OCI-LY3 (cell line): ENCODE results near the gene PAWR.
"Not testable (repeated sequence)": the region's sequence is repeated elsewhere in the genome, so short reads cannot be mapped to it uniquely, and the experiment has no call there.

Experiments
- H2AFZ ChIP-seq: fragments of 200-600, 300-600 bp; shearing (Covaris generic); 2 replicates; pipeline ENCODE4 v1.6.0; 2014; ENCODE audit warnings: antibody characterized with exemption, low read depth, low read length
- H3K27ac ChIP-seq: fragments of 200-600, 300-600 bp; sonication (generic); 2 replicates; pipeline ENCODE4 v1.5.1; 2014; ENCODE audit warnings: mild to moderate bottlenecking, low read length, moderate library complexity, mixed read lengths
- H3K27me3 ChIP-seq: fragments of 200-600, 300-600 bp; sonication (generic); 2 replicates; pipeline ENCODE4 v1.6.1; 2014; ENCODE audit warnings: low read depth, low read length, mixed read lengths
- H3K36me3 ChIP-seq: fragments of 200-600, 300-600 bp; sonication (generic); replicated peaks from 2 replicates; pipeline ENCODE3; 2014; ENCODE audit warnings: low read depth, low read length, mixed read lengths
- H3K4me1 ChIP-seq: fragments of 300-600, 200-600 bp; sonication (generic); 2 replicates; pipeline ENCODE4 v1.6.1; 2014; ENCODE audit warnings: low read length, mixed read lengths
- H3K4me2 ChIP-seq: fragments of 200-600, 300-600 bp; sonication (generic); 2 replicates; pipeline ENCODE4 v1.6.1; 2014; ENCODE audit warnings: low read length, mixed read lengths
- H3K4me3 ChIP-seq: fragments of 300-600, 200-600 bp; sonication (generic); 2 replicates; pipeline ENCODE4 v1.5.1; 2014; ENCODE audit warnings: antibody characterized with exemption, mild to moderate bottlenecking, low read length, moderate library complexity
- H3K79me2 ChIP-seq: fragments of 300-600, 200-600 bp; shearing (Covaris generic); 2 replicates; pipeline ENCODE4 v1.6.1; 2014; ENCODE audit warnings: mild to moderate bottlenecking, low read length, mixed read lengths
- H3K9ac ChIP-seq: fragments of 300-600, 200-600 bp; shearing (Covaris generic); 2 replicates; pipeline ENCODE4 v1.6.0; 2014; ENCODE audit warnings: mild to moderate bottlenecking, low read length, moderate library complexity
- H3K9me3 ChIP-seq: fragments of 200-600, 300-600 bp; shearing (Covaris generic); 2 replicates; pipeline ENCODE4 v1.6.1; 2014; ENCODE audit warnings: low read length, mixed read lengths; ENCODE audit not compliant: insufficient read depth
- H4K20me1 ChIP-seq: fragments of 200-600, 300-600 bp; sonication (generic); 2 replicates; pipeline ENCODE4 v1.6.1; 2016; ENCODE audit warnings: low read length, mixed read lengths; ENCODE audit not compliant: insufficient read depth
- CTCF ChIP-seq: fragments of 200-600, 300-600 bp; sonication (generic); IDR thresholded peaks from 2 replicates; pipeline ENCODE4 v1.5.1; 2014; ENCODE audit warnings: antibody characterized with exemption, low read length, low read depth
- EZH2phosphoT487 ChIP-seq: fragments of 200-600 bp; shearing (Covaris generic); IDR thresholded peaks from 2 replicates; pipeline ENCODE4 v1.6.1; 2018; ENCODE audit warnings: antibody characterized with exemption, mixed run types, low read depth

PAWR gene

DNA sequence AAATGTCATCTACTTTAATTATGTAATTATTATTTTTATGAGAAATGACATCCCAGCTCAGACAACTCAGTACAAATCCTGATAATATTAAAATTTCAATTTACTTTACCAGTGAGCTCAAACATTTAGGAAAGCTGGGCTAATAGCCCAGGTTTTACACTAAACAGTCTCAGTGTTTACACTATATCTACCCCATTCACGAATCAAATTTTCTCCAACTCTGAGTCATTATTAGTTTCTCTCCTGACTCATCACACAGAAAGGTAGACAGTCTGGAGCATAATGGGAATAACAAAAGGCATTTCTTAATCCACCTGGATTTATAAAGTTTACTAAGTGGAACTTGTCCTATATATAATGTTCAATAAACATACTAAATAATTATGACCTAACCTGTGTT is 5.7 kb downstream of the PAWR start:
- no peak overlapping the region for H3K4me3 ChIP-seq
- H3K4me2 ChIP-seq: no peak overlapping the region
- no peaks in the 10 kb centered on the region for H3K9me3 ChIP-seq
- H3K4me1 ChIP-seq: peaks cover 61% of the 10 kb centered on the region
- no peak overlapping the region for H3K27ac ChIP-seq
- no peak overlapping the region for H3K9ac ChIP-seq
- H3K27me3 ChIP-seq: no peaks in the 10 kb centered on the region
- no peak overlapping the region for H2AFZ ChIP-seq
- H3K79me2 ChIP-seq: peaks cover 99% of the 10 kb centered on the region
- H3K36me3 ChIP-seq: peaks cover 1% of the 10 kb centered on the region
- H4K20me1 ChIP-seq: peaks cover 55% of the 10 kb centered on the region
- no peak for TF ChIP-seq EZH2phosphoT487
- TF ChIP-seq CTCF: no peak

GRCh38 chr12:79684338-79684737 is 6.4 kb downstream of the PAWR start:
- peaks cover 68% of the 10 kb centered on the region for H3K4me1 ChIP-seq
- H3K36me3 ChIP-seq, H3K4me3 ChIP-seq, H3K27me3 ChIP-seq, H3K4me2 ChIP-seq, H2AFZ ChIP-seq, H3K27ac ChIP-seq, H3K9me3 ChIP-seq, H3K9ac ChIP-seq: not testable (repeated sequence)
- H3K79me2 ChIP-seq: peaks cover 99% of the 10 kb centered on the region
- peaks cover 62% of the 10 kb centered on the region for H4K20me1 ChIP-seq

DNA sequence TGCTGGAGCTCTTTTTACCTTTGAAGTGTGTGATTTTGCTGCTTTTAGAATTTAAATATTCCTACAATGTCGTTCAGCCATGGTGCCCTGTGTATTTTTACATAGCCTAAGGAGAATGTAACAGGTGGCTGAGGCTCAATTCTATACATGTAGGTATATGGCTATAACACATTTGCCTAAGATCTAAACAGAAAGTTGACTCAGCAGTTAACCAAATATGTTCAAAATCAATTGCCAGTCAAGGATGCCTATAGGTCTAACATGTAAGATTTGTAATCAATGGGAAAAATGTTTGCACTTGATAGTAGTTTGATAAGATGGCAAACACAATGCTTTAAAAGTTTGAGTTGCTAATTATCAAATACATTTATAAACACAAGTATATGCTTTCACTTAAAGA is 8.2 kb downstream of the PAWR start:
- peaks cover 77% of the 10 kb centered on the region for H4K20me1 ChIP-seq
- H3K4me2 ChIP-seq: peak overlapping the region; percentile 28; the same call in 1 of the 2 replicates
- TF ChIP-seq EZH2phosphoT487 (no peak), CTCF (no peak)
- no peak overlapping the region for H3K27ac ChIP-seq
- H3K4me1 ChIP-seq: peaks cover 76% of the 10 kb centered on the region
- no peaks in the 10 kb centered on the region for H3K9me3 ChIP-seq
- H3K27me3 ChIP-seq: no peaks in the 10 kb centered on the region
- no peak overlapping the region for H3K9ac ChIP-seq
- H3K36me3 ChIP-seq: peaks cover 9% of the 10 kb centered on the region
- no peak overlapping the region for H2AFZ ChIP-seq
- no peak overlapping the region for H3K4me3 ChIP-seq
- H3K79me2 ChIP-seq: peaks cover 99% of the 10 kb centered on the region

GRCh38 chr12:79681008-79681590 is 9.7 kb downstream of the PAWR start:
- Histone ChIP-seq H3K9ac (no peak overlapping the region), H3K36me3 (peaks cover 14% of the 10 kb centered on the region), H3K27me3 (no peaks in the 10 kb centered on the region), H3K27ac (no peak overlapping the region), H3K4me3 (no peak overlapping the region), H3K9me3 (no peaks in the 10 kb centered on the region), H3K4me1 (peaks cover 61% of the 10 kb centered on the region), H2AFZ (no peak overlapping the region), H3K4me2 (peak overlapping the region; percentile 37; the same call in 1 of the 2 replicates), H3K79me2 (peaks cover 99% of the 10 kb centered on the region), H4K20me1 (peaks cover 66% of the 10 kb centered on the region)
- TF ChIP-seq CTCF: no peak
- TF ChIP-seq EZH2phosphoT487: no peak
